GM19455 (cell line): ENCODE data around the gene POLR3H.

Source experiments
- ATAC-seq: cut with Tn5 transposase; IDR thresholded peaks from one replicate; pipeline ENCODE4 v1.9.1; 2021; ENCODE audit not compliant: unreplicated experiment

POLR3H gene

DNA sequence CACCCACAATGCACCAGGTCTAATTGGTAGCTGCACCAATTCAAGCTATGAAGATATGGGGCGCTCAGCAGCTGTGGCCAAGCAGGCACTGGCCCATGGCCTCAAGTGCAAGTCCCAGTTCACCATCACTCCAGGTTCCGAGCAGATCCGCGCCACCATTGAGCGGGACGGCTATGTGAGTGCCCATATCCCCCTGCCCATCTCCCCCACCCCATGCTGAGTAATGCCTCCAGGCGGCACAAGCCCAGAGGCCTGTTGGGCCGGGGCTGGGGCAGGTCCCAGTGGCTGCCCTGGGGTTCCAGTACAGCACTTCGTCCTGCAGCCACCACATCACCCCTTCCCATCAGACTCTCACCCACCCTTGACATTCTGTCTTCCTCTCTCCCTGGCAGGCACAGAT lies 21.5 kb downstream of the POLR3H start:
- ATAC-seq = no peak

DNA sequence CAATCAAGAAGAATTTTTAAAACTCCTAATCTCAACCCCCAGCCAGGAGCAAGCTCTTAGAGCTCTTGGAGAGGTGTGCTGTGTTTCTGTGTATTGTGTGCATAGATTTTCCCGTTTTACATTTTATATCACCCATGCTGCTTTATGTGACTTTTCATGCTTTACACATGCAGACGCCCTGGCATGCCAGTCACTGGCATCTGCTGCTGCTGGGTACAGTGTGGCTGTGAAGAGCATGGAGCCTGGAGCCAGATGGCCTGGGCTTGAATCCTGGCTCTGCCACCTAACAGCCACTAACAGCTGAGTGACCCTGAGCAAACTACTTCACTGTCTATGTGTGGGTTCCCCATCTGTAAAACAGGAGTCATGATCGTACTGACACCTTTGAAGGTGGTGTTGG lies 23.1 kb downstream of the POLR3H start:
- ATAC-seq = no peak

DNA sequence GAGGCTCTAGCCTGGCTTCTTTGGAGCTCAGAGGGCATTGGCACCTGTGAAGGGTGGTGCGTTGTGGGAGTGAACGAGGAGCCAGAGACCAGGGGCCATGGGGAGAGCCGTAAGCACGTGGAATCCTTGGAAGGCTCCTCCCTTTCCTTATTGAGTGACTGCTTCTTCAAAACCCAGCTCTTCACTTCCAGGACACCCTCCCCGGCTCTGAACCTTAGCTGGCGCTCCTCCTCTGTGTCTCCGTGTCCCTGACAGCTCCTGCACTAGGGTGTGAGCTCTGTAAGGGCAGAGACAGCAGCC lies 26.3 kb downstream of the POLR3H start:
- no peak for ATAC-seq

DNA sequence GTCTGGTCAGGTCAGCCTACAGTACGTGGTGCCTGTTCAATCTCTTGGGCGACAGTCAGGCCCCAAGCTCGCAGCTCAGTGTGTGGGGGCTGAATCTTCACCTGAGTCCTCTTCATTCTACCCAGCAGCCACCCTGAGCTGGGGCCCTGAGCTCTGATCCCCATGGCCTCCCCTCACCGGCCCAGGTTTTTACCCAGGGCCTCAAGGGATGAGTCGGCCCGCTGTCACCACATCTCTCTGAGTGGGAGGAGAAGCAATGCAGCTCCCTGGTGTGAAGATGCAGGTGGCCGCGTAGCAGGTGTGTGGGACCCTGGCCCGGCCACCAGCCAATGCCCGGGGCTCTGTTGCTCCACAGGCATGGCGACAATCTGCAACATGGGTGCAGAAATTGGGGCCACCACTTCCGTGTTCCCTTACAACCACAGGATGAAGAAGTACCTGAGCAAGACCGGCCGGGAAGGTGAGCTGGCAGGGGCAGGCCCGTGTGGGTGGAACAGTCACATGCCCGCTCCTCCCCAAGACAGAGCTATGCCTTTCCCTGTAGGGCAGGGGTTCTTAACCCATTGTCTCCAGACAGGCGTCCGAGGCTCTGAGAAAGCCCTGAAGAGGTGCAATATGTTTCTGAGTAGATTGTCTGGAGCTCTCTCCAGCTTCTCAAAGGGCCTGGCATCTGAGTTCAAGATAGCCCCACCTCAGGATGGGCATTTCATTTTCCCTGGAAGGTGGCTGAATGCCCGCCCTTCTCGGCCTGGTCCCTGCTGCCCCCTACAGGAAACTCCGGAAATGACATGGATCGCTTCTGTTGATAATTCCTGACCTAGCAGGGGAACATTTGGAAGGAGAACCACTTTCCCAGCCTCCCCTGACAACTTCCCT lies 26.9 kb downstream of the POLR3H start:
- ATAC-seq = no peak

DNA sequence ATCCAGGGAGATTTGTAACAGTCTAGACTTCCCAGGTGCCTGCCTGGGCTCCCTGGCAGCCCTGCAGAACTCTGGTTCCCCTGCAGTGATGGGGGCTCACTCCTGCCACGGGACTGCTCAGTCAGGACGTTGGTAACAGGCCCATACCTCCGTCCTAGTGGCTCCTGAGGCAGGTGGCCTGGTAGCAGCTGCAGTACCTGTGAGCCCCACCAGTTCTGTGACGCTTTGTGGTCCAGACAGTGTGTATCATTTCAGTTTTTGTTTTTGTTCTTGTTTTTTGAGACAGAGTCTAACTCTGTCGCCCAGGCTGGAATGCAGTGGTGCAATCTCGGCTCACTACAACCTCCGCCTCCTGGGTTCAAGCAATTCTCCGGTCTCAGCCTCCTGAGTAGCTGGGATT lies 27.8 kb downstream of the POLR3H start:
- ATAC-seq = no peak

DNA sequence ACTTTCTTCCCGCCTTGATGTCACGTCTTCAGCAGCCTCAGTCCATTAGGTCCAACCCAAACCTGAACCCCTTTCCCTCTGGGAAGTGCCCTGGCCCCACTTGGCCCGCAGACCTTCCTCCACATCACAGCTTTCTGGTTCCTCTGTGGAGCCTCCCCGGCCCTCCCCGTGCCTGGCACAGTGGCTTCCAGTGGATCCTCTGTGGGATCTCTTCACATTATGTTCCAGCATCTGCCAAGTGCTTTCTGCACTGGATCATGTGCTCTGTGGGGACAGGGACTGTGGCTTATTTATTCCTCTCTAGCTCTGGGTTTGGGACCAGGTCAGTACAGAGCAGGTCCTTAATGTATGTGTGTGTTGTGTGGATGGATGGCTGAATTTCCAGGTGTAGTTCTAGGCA lies 30.9 kb downstream of the POLR3H start:
- ATAC-seq = no peak

DNA sequence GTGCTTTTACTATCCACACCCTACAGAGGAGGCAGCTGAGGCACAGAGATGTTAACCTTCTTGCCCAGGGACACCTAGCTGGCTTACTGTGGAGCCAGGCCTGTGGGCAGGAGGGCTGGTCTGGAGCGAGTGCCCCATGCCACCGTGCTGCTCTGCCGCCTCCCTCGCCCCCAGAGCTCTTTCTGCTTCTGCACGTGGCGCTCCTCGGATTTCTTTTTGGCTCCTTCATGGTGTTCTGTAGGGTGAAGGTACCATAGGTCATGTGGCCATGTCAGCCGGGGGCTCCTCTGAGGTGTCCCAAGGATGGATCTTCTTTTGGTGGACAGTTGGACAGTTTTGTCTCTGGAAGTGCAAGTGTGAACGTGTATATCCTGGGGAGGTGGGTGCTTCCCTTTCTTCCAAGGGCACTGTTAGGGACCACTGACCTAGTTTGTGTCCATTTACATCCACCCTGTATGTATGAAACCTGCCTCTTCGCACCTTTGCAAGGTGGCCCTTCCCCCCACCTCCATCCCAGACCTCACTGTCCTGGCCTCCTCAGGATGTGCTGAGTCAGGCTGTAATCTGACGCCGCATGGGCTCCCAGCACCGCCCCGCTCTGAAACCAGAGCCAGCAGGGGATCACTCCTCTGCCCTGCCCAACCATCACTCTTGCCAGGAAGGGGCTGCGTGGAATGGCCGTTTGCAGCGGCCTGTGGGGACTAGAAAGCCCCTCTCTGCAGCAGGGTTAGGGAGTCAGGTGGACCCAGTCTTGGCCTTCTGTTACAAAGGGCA lies 31.7 kb downstream of the POLR3H start:
- ATAC-seq = no peak

DNA sequence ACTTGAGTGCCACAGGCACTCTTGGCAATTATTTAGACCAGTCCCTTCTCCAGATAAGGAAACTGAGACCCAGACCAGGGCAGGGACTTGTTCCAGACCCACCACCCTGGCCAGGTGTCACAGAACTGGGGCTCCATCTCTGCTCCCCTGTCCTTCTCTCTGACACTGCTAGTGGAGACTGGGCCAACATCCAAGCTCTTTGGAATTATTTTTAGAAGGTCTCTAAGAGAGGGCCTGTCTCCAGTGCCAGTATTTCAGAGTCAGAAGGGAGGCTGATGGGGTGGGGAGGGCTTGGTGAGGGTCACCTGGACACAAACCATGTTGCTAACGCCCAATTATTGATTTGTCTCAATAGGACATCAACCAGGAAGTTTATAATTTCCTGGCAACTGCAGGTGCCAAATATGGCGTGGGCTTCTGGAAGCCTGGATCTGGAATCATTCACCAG lies 32.7 kb downstream of the POLR3H start:
- no peak for ATAC-seq

DNA sequence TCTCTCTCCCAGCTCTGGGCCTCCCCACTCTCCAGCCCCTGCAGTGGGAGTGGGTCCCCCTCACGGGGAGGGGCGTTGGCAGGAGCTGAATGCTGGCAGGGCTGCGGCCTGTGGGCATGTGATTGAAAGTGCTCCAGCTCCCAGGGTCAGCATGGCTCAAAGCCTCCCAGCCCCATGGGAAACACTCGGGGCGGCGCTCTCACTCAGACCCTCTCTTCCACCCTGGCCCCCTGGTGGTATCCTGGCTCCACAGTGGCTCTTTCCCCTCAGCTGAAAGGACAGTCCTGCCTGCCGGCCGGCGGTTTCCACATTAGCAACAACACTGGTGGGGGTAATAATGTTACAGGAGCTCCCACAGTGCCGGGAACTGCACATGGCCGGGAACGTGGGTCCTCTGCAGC lies 35.5 kb downstream of the POLR3H start:
- ATAC-seq = no peak

DNA sequence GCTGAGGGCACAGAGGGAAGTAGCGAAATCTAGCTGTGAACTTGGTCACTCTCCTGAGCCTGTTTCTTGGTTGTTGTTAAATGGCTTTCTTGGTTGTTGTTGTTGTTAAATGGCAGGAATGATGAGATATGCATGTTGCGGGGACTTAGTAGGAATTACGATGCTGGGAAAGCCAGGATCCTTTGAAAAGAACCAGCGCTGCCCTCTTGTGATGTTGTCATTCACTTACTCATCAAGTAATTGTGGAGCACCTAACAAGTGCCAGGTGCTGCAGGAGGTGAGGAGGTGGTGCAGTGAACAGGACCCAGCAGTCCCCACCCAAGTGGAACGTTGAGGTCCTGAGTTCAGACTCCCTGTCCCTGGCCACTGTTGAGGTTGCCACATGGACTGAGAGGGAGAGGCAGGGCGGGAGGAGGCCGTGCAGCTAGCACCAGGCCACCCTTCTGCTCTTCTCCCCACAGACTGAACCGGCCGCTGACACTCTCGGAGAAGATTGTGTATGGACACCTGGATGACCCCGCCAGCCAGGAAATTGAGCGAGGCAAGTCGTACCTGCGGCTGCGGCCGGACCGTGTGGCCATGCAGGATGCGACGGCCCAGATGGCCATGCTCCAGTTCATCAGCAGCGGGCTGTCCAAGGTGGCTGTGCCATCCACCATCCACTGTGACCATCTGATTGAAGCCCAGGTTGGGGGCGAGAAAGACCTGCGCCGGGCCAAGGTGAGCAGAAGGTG lies 36.8 kb downstream of the POLR3H start:
- no peak for ATAC-seq

DNA sequence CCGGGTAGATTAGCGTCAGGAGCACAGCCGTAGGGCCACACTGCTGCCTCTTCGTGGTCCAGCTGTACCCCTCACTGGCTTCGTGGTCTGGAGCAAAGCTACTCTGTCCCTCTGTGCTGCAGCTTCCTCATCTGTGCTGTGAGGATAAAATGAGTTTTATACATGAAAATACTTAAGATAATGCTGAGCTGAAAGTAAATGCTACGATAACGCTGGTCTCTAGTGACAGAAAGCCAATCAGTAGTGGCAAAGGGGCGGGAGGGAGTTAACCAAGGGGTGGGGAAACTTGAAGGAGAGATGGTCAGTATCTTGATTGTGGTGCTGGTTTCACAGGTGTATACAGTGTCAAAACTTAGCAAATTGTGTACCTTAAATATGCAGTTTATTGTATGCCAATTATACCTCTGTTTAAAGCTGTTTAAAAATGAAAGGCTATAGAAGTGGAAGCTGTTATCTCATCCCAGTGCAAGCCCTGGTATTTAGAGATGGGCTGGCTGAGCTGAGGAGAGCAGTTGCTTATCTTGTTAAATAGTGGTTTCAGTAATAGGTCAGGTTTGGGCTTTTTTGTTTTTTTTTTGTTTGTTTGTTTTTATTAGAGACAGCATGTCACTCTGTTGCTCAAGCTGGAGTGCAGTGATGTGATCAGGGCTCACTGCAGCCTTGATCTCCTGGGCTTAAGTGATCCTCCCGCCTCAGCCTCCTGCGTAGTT lies 38.6 kb downstream of the POLR3H start:
- ATAC-seq = no peak

DNA sequence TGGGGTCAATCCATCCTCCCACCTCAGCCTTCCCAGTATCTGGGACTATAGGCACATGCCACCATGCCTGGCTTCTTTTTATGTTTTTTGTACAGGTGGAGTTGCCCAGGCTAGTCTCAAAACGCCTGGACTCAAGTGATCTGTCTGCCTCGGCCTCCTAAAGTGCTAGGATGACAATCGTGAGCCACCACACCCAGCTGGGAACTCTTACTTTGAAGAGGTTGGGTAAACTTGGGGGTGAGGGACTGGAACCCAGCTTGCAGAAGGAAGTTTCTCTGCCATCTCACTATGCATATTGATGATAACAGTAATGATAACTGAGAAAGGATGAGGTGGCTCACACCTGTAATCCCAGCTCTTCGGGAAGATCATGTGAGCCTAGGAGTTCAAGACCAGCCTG lies 39.5 kb downstream of the POLR3H start:
- ATAC-seq = no peak

DNA sequence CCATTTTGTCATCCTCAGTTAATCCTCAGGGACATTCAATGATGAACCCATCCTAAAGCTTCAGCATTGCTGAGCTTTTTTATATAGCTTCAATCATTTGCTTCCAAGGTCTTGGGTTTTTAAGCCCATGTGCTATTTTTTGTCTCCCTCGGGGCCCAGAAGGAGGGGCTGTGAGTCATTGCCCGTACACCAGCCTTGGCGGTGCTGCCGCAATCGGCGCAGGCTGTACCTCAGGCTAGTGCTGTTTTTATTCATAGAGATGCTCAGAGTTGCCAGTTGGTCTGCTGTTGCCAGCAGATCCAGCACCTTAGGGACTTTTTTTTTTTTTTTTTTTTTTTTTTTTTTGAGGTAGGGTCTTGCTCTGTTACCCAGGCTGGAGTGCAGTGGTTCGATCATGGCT lies 39.9 kb downstream of the POLR3H start:
- no peak for ATAC-seq

DNA sequence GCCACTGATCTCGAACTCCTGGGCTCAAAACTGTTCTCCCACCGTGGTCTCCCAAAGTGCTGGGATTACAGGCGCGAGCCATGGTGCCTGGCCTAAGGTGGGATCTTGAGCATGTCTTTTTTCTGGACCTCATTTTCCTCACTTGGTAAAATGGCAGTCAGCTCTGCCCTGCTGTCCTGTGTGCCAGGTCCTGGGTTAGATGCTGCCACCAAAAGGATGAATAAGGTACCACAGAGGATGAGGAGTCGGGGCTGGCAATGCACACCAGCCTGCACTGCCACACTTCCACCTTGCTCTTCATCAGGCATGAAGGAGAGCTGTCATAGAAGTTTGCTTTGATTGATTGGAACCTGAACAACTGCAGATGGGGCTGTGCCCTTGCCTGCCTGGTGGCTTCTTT lies 43.1 kb downstream of the POLR3H start:
- no peak for ATAC-seq

DNA sequence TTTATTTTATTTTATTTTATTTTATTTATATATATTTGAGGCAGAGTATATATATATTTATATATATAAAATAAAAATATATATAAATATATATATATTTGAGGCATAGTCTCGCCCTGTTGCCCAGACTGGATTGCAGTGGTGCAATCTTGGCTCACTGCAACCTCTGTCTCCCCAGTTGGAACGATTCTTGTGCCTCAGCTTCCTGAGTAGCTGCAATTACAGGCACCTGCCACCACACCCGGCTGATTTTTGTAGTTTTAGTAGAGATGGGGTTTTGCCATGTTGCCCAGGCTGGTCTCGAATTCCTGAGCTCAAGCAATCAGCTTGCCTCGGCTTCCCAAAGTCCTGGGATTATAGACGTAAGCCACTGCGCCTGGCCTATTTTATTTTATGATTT lies 44.0 kb downstream of the POLR3H start:
- no peak for ATAC-seq

DNA sequence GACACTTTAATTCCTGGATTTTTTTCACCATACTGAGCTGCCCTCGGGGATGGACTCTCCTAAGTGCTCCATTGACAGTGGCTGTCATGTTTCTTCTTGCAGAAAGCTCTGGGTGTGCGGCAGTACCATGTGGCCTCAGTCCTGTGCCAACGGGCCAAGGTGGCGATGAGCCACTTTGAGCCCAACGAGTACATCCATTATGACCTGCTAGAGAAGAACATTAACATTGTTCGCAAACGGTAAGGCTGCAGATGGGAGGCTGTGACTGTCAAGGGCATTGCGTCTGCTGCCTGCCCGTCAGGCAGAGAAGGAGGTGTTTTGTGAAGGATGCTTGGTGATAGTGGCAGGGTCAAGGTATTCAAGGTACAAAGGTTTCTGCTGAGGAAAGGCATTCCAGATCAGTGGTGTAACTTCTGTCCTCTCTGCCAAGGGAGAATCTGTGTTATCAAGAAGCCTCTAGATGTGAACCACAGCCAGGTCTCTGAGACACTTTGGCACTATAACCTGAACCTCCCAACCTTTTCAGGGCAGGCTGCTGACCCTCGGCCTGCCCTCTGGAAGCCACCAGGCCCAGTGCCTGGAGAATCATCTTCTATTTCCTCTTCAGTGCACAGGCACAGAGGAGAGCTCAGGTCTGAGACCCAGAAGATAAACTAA lies 44.5 kb downstream of the POLR3H start:
- no peak for ATAC-seq

DNA sequence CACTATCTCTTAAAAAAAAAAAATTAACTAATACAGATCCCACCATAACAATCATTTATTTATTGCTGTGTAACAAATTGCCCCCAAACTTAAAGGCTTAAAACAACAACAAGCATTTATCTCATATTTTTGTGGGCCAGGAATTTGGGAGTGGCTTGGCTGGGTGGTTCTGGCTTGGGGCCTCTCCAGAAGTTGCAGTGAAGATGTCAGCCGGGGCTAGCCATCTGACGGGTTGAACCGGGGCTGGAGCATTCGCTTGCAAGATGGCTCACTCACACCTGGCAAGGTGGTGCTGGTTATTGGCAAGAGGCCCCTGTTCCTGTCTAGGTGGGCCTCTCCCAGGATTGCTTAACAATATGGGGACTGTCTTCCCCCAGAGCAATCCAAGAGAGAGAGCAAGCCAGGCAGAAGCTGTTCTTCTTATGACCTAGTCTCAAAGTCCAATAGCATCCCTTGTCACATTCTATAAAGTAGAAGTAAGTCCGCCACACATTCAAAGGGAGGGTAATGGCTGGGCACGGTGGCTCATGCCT lies 45.9 kb downstream of the POLR3H start:
- ATAC-seq = no peak

DNA sequence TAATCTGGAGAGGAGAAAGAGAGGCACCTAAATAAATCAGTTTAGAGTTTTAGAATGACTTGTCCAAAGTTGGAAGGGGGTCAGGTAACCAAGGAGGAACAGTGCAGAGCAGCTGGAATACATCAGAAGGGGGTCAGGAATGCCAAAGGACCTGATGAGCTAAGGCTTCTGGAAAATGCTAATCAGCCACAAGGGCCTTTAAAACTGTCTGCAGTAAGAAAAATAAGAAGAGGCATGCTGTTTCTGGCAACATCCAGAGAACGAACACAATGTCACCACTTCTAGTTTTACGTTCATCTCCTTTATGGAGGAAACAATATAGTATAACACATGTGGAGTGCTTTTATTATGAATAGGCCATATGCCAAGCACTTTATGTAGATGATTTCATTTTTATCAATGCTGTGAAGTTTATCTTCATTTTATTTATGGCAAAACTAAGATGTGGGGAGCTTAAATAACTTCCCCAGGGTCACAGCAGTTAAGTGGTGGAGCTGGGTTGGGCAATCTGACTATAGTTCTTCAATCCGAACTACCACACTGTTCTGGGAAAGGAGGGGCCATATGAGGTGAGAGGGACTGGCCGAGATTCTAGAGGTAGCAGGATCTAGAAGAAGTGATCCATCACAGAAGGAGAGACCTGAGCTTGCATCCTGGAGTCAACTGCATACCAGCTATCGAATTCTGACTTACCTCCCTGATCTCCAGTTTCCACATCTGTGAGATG lies 52.7 kb downstream of the POLR3H start:
- ATAC-seq = no peak

DNA sequence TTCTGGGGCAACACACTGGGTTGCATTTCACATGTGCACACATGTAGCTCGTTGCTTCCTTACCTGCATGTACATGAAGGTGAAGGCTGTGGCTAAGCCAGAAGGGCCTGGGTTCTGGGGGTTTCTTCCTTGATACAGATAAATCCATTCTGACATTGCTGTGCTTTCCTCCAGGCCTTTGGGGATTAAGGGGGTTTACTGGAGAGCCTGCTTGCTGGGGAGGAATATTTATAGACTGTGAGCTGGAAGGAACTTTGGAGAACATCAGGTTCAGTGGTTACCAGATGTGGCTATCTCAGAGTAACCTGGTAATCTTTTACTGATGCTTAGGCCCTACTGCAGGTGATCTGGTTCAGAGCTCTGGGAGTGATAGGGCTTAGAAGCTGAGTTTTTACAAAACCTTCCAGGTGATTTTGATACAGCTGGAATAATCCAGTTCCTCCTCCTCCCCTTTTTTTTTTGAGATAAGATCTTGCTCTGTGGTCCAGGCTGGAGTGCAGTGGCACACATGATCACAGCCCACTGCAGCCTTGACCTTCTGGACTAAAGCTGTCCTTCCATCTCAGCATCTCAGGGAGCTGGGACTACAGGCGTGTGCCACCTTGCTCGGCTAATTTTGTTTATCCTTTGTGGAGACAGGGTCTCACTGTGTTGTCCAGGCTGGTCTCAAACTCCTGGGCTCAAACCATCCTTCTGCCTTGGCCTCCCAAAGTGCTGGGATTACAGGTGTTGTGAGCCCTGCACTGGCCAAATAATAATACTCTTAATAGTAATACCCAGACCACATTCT lies 55.5 kb downstream of the POLR3H start:
- ATAC-seq = no peak
